DMS114 treated with DMSO at 0.1 percent for 48 hours (cell line): ENCODE results near the gene BCL2.

Source experiments
- DNase-seq: peaks from one replicate; lab custom pipeline; 2025; ENCODE audit not compliant: unreplicated experiment; lab: John Stamatoyannopoulos, UW

Gene BCL2

GRCh38 chr18:63311118-63312018 lies 8.2 kb downstream of the BCL2 start:
- no peak for DNase-seq

GRCh38 chr18:63309422-63309821 lies 10.1 kb downstream of the BCL2 start:
- no peak for DNase-seq

- DNase-seq: no peak
Measured at GRCh38 chr18:63307551-63308200, 11.9 kb downstream of the BCL2 start.

GRCh38 chr18:63306819-63307550 lies 12.6 kb downstream of the BCL2 start:
- no peak for DNase-seq

GRCh38 chr18:63306249-63306648 lies 13.3 kb downstream of the BCL2 start:
- DNase-seq: no peak

- no peak for DNase-seq
Measured at GRCh38 chr18:63303547-63303946, 16.0 kb downstream of the BCL2 start.

- DNase-seq: no peak
Measured at GRCh38 chr18:63302636-63303405, 16.7 kb downstream of the BCL2 start.

- no peak for DNase-seq
Measured at GRCh38 chr18:63302220-63302619, 17.3 kb downstream of the BCL2 start.

- no peak for DNase-seq
Measured at GRCh38 chr18:63301434-63301833, 18.1 kb downstream of the BCL2 start.

- DNase-seq: no peak
Measured at GRCh38 chr18:63299837-63300745, 19.5 kb downstream of the BCL2 start.

- DNase-seq: no peak
Measured at GRCh38 chr18:63298400-63299365, 20.9 kb downstream of the BCL2 start.

GRCh38 chr18:63297687-63298399 lies 21.7 kb downstream of the BCL2 start:
- DNase-seq: no peak

- no peak for DNase-seq
Measured at GRCh38 chr18:63293935-63294334, 25.6 kb downstream of the BCL2 start.

- no peak for DNase-seq
Measured at GRCh38 chr18:63292831-63293683, 26.5 kb downstream of the BCL2 start.

GRCh38 chr18:63291278-63291677 lies 28.3 kb downstream of the BCL2 start:
- no peak for DNase-seq

GRCh38 chr18:63290821-63291200 lies 28.8 kb downstream of the BCL2 start:
- no peak for DNase-seq

- no peak for DNase-seq
Measured at GRCh38 chr18:63290166-63290820, 29.3 kb downstream of the BCL2 start.
